Stimulated activated CD4-positive, alpha-beta T cell treated with anti-CD3 and anti-CD28 coated beads, TNF-alpha, amount 100 ng/mL, for 1 hour (primary cell): ENCODE data around the gene TEX11.
"Not testable (repeated sequence)": the region's sequence is repeated elsewhere in the genome, so short reads cannot be mapped to it uniquely, and the experiment has no call there.

Experiments used
- DNase-seq, 3 donors: peaks; one replicate each; pipeline ENCODE4 v3.0.0-alpha.2; 2020; ENCODE audit warnings: low read depth in 3 of 3, low spot score in 1 of 3

TEX11 gene

GRCh38 chrX:70605352-70605751 is 303.2 kb downstream of the TEX11 start:
- DNase-seq, result no peak

- DNase-seq, result no peak
Measured at GRCh38 chrX:70592091-70592490, 316.4 kb downstream of the TEX11 start.

- not testable (repeated sequence) for DNase-seq
Measured at GRCh38 chrX:70587158-70587557, 321.4 kb downstream of the TEX11 start.

- no peak for DNase-seq
Measured at GRCh38 chrX:70577442-70577841, 331.1 kb downstream of the TEX11 start.

GRCh38 chrX:70569922-70570576 is 338.5 kb downstream of the TEX11 start:
- DNase-seq, result not testable (repeated sequence)

GRCh38 chrX:70554948-70555347 is 353.6 kb downstream of the TEX11 start:
- DNase-seq, result no peak

- DNase-seq, result no peak
Measured at GRCh38 chrX:70554523-70554922, 354.0 kb downstream of the TEX11 start.

GRCh38 chrX:70554081-70554480 is 354.4 kb downstream of the TEX11 start:
- DNase-seq, result no peak

DNA sequence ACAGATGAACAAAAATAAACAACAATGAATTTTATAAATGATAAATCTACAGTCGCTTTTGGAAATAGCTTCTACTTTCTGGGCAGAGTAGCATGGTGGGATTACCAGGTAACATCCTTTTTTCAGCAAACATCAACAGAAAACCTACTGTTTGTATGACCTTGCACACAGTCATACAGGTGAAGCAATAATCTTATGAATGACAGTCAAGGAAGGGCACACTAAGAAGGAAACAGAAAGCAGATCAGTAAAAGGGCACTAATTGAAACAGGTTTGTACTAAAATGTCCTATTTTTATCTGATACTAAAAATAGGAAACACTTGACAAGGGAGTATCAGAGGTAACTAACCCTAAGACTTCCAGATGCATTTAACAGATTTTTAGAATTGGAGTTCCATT is 355.0 kb downstream of the TEX11 start:
- no peak for DNase-seq

- DNase-seq, result no peak
Measured at GRCh38 chrX:70552130-70552704, 356.3 kb downstream of the TEX11 start.

- DNase-seq, result no peak
Measured at GRCh38 chrX:70549429-70549828, 359.1 kb downstream of the TEX11 start.

DNA sequence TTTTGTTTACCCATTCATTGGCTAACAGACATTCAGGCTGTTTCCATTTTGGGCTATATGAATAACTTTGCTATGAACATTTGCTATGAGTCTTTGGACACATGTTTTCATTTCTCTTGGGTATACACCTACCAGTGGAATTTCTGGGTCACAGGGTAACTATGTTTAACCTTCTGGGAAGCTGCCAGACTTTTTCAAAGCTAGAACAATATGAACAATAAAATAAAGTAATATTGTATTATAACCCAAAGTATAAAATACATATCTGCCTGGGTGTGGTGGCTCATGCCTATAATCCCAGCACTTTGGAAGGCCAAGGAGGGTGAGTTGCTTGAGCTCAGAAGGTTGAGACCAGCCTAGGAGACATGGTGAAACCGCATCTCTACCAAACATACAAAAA is 373.3 kb downstream of the TEX11 start:
- no peak for DNase-seq

GRCh38 chrX:70527610-70528345 is 380.7 kb downstream of the TEX11 start:
- DNase-seq, result no peak

DNA sequence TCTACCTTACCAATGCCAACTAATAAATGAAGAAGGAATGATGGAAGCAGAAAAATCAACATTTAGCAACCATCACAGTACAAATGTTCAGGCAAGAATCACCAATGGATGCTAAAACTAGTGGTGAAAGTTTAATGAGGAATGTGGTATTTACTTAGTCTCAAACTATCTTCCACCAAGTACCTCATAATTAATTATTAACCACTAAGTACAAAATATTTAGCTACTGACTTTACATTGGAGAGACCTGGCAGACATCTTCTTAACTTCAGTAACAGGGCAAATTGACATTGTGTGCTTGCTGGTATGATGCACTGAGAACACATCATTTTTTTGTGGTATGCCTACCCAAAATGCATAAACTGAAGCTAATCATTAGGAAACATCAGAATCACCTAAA is 381.5 kb downstream of the TEX11 start:
- no peak for DNase-seq

- DNase-seq, result no peak
Measured at GRCh38 chrX:70525733-70526132, 382.8 kb downstream of the TEX11 start.

DNA sequence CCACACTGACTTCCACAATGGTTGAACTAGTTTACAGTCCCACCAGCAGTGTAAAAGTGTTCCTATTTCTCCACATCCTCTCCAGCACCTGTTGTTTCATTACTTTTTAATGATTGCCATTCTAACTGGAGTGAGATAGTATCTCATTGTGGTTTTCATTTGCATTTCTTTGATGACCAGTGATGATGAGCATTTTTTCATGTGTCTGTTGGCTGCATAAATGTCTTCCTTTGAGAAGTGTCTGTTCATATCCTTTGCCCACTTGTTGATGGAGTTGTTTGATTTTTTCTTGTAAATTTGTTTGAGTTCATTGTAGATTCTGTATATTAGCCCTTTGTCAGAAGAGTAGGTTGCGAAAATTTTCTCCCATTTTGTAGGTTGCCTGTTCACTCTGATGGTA is 392.8 kb downstream of the TEX11 start:
- not testable (repeated sequence) for DNase-seq

- DNase-seq, result not testable (repeated sequence)
Measured at GRCh38 chrX:70515270-70515669, 393.2 kb downstream of the TEX11 start.

DNA sequence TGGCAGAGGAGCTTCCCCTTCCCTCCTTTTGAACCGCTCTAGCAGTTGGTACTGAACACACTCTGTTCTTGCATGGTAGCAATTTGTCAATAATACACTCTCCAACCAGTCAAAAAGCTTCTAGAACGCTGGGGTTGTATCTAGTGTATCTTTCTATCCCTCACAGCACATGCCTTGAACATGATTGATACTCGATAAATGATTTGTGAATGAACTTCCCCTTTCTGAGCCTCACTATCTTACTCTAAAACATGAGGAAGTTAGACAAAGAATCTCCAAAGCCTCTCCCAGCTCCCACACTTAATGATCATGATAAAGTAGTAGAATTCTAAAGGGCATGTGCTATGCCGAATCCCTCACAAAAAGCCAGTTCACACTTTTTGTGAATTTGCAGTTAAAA is 399.4 kb downstream of the TEX11 start:
- no peak for DNase-seq

DNA sequence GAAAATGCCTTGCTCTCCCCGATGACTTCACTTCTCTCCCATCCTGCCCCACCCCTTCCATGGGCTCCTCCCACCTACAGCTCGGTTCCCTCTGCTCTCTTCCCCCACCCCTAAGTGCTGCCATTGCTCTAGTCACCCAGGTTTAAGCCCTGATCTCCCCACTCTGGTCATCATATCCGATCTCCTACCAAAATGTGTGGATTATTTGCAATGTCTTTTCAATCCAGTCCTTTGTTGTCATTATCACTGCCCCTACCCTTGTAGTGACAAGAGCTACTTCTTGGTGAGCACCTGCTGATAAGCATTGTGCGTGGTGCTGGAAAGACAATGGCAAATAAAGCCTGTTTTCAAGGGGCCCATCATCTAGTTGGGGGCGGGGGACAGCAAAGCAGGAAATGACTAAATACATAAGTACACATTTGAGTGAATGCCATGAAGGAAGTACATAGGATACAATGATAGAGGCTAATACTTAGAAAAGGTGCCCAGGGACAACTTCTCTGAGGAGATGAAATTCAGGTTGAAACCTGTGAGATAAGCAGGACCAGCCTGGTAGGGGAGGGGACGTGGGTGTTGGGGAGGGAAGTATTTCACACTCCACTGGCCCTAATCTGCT is 400.1 kb downstream of the TEX11 start:
- no peak for DNase-seq

- DNase-seq, result no peak
Measured at GRCh38 chrX:70505451-70505841, 403.1 kb downstream of the TEX11 start.

- no peak for DNase-seq
Measured at GRCh38 chrX:70504772-70505450, 403.6 kb downstream of the TEX11 start.
